ENCODE measurements around the gene ZNF397. TPM values are rescaled to one million over a fixed set of nuclear protein-coding genes. Genes with fewer than 3 reads are reported as not detected.

ZNF397 gene
- polyA plus RNA-seq, 3 donors, result 3.6 to 6.6 (median 3.6) TPM

- WGBS (ENCODE audit: insufficient coverage), result 98% methylated on average over 6 of the region's 6 CpGs
- no peaks in the 10 kb centered on the region for H3K79me2 ChIP-seq (ENCODE audit: insufficient read depth, low read length)
- intact Hi-C loops (cut with micrococcal nuclease), result no loop called here
- H3K9ac ChIP-seq (ENCODE audit: insufficient read depth, low read length, poor library complexity, severe bottlenecking), result no peak overlapping the region
- H3K4me2 ChIP-seq (replicated peaks; ENCODE audit: extremely low read depth, low read length, poor library complexity, severe bottlenecking), result no peak overlapping the region
- H3K27me3 ChIP-seq (ENCODE audit: control insufficient read depth in 2 of 2, insufficient read depth in 2 of 2, low read length in 2 of 2), result no peaks in the 10 kb centered on the region
- Mint-ChIP-seq H3K4me1 (no peaks in the 10 kb centered on the region), H3K27ac (no peak overlapping the region), H3K9me3 (peaks cover 0 to 2% (median 0%) of the 10 kb centered on the region in 7 donors), H3K4me3 (no peak overlapping the region), H3K27me3 (ENCODE audit: low read depth in 3 of 3) (peaks cover 0 to 2% (median 0%) of the 10 kb centered on the region in 3 donors), H3K36me3 (no peaks in the 10 kb centered on the region)
- no peaks in the 10 kb centered on the region for H3K4me1 ChIP-seq (ENCODE audit: control insufficient read depth in 1 of 2, insufficient read depth in 2 of 2, low read length in 2 of 2)
- TF ChIP-seq CTCF (IDR thresholded peaks at IDR 0.05), result no peak
- H4K20me1 ChIP-seq (ENCODE audit: insufficient read depth, low read length), result no peaks in the 10 kb centered on the region
- no peak for DNase-seq
- H3K27ac ChIP-seq (ENCODE audit: low read depth in 1 of 2, low read length in 2 of 2), result no peak overlapping the region
- H2AFZ ChIP-seq (ENCODE audit: insufficient read depth, low read depth, low read length, poor library complexity, severe bottlenecking), result no peak overlapping the region
- H3K4me3 ChIP-seq (replicated peaks in 1 of 3; ENCODE audit: low read depth in 2 of 3, low read length in 3 of 3), result no peak overlapping the region
- H3K9me3 ChIP-seq (replicated peaks in 1 of 2; ENCODE audit: control insufficient read depth in 1 of 2, insufficient read depth in 1 of 2, low read length in 2 of 2), result no peaks in the 10 kb centered on the region
- H3K36me3 ChIP-seq (replicated peaks in 1 of 2; ENCODE audit: control insufficient read depth in 1 of 2, insufficient read depth in 2 of 2, low read length in 2 of 2), result no peaks in the 10 kb centered on the region
Measured at GRCh38 chr18:35220424-35220823, 20.4 kb upstream of the ZNF397 start.

GRCh38 chr18:35223797-35224196, 17.0 kb upstream of the ZNF397 start:
- Mint-ChIP-seq H3K27ac (no peak overlapping the region), H3K27me3 (ENCODE audit: low read depth in 3 of 3) (peaks cover 0 to 2% (median 0%) of the 10 kb centered on the region in 3 donors), H3K36me3 (no peaks in the 10 kb centered on the region), H3K4me3 (no peak overlapping the region), H3K9me3 (peaks cover 0 to 2% (median 0%) of the 10 kb centered on the region in 7 donors), H3K4me1 (no peaks in the 10 kb centered on the region)
- Histone ChIP-seq H3K27ac (ENCODE audit: low read depth in 1 of 2, low read length in 2 of 2) (no peak overlapping the region), H3K9ac (ENCODE audit: insufficient read depth, low read length, poor library complexity, severe bottlenecking) (no peak overlapping the region), H3K79me2 (ENCODE audit: insufficient read depth, low read length) (no peaks in the 10 kb centered on the region), H3K4me1 (ENCODE audit: control insufficient read depth in 1 of 2, insufficient read depth in 2 of 2, low read length in 2 of 2) (no peaks in the 10 kb centered on the region), H3K4me2 (replicated peaks; ENCODE audit: extremely low read depth, low read length, poor library complexity, severe bottlenecking) (no peak overlapping the region), H3K27me3 (ENCODE audit: control insufficient read depth in 2 of 2, insufficient read depth in 2 of 2, low read length in 2 of 2) (no peaks in the 10 kb centered on the region), H3K9me3 (replicated peaks in 1 of 2; ENCODE audit: control insufficient read depth in 1 of 2, insufficient read depth in 1 of 2, low read length in 2 of 2) (no peaks in the 10 kb centered on the region), H4K20me1 (ENCODE audit: insufficient read depth, low read length) (no peaks in the 10 kb centered on the region), H3K36me3 (replicated peaks in 1 of 2; ENCODE audit: control insufficient read depth in 1 of 2, insufficient read depth in 2 of 2, low read length in 2 of 2) (no peaks in the 10 kb centered on the region), H3K4me3 (replicated peaks in 1 of 3; ENCODE audit: low read depth in 2 of 3, low read length in 3 of 3) (no peak overlapping the region), H2AFZ (ENCODE audit: insufficient read depth, low read depth, low read length, poor library complexity, severe bottlenecking) (no peak overlapping the region)
- no CpG with 5 or more reads among the region's 3 CpGs for WGBS (ENCODE audit: insufficient coverage)
- no peak for DNase-seq
- no peak for TF ChIP-seq CTCF (IDR thresholded peaks at IDR 0.05)
- intact Hi-C loops (cut with micrococcal nuclease), result no loop called here
